Thyroid gland (tissue), 4 donors: Measurements from ENCODE around the gene RNASET2.

Source experiments
- POLR2A ChIP-seq, 2 donors: fragments of 450-650 bp; IDR thresholded peaks; one replicate each; pipeline ENCODE4 v1.6.1; 2017; ENCODE audit warnings: antibody characterized with exemption in 2 of 2, mild to moderate bottlenecking in 2 of 2, moderate library complexity in 1 of 2
- TF ChIP-seq, protein P1 (sequence below), 6 experiments: fragments of 200-600 bp in 3 of 6; fragments of 450-650 bp in 3 of 6; sonication (generic) in 3 of 6; IDR thresholded peaks; one replicate each; pipeline ENCODE4 v1.5.1; 2016 to 2019; ENCODE audit warnings: antibody characterized with exemption in 6 of 6, mild to moderate bottlenecking in 2 of 6, inconsistent platforms in 1 of 6, moderate library complexity in 1 of 6

DNA sequence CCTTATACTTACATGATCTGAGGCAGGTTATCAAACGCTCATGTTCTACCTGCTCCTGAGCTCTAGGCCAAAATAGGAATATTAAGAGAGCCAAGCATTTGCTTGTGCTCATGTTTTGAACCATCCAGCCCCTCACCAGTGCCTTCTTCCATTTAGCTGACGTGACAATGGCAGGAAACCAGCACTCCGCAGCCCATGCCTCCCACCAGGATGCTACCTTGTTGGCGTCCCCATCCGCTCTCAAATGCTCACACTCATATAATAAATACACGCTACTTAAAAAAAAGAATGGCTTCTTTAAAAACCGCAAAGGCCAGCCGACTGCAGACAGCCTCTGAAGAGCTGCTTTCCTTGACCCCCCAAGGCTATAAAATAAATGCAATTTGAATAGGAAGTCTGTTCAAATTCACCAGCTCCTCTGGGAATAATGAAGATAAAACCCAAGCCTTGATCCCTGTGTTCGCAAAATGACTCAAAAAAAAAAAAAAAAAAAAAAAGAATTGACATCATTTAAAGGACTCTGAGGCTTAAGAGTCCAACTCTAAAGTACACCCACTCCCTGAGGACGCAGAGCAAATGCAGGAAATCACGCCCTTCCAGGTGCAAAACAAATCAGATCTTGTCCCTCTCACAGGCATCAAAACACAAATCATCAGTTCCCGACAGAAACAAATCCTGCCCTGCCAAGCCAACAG is 29.0 kb downstream of the RNASET2 start:
- no peak for TF ChIP-seq POLR2A (IDR thresholded peaks at IDR 0.05)
- TF ChIP-seq, protein P1, sequence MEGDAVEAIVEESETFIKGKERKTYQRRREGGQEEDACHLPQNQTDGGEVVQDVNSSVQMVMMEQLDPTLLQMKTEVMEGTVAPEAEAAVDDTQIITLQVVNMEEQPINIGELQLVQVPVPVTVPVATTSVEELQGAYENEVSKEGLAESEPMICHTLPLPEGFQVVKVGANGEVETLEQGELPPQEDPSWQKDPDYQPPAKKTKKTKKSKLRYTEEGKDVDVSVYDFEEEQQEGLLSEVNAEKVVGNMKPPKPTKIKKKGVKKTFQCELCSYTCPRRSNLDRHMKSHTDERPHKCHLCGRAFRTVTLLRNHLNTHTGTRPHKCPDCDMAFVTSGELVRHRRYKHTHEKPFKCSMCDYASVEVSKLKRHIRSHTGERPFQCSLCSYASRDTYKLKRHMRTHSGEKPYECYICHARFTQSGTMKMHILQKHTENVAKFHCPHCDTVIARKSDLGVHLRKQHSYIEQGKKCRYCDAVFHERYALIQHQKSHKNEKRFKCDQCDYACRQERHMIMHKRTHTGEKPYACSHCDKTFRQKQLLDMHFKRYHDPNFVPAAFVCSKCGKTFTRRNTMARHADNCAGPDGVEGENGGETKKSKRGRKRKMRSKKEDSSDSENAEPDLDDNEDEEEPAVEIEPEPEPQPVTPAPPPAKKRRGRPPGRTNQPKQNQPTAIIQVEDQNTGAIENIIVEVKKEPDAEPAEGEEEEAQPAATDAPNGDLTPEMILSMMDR (IDR thresholded peaks at IDR 0.05) = no peak
